GM12878 (cell line): ENCODE results near the gene KRT78. TPM values are rescaled to one million over a fixed set of nuclear protein-coding genes. Genes with fewer than 3 reads are reported as not detected.

Experiments used
- CBFB ChIP-seq: IDR thresholded peaks from 2 replicates; pipeline ENCODE4 v1.6.1; 2016; ENCODE audit warnings: antibody characterized with exemption, low read depth
- CEBPB ChIP-seq, 2 experiments: fragments of 150-350 bp in 1 of 2; IDR thresholded peaks; 2 replicates each; pipeline ENCODE4 v1.6.1; 2012 to 2014; ENCODE audit warnings: low read depth in 2 of 2, low read length in 2 of 2, borderline replicate concordance in 1 of 2, inconsistent platforms in 1 of 2
- HSF1 ChIP-seq: fragments of 150-350 bp; IDR thresholded peaks from 2 replicates; pipeline ENCODE4 v1.6.1; 2014; ENCODE audit warnings: mild to moderate bottlenecking, low read depth, low read length
- RB1 ChIP-seq: fragments of 450-650 bp; formaldehyde crosslinking; IDR thresholded peaks from 2 replicates; pipeline ENCODE4 v1.6.1; 2017; ENCODE audit warnings: mild to moderate bottlenecking, borderline replicate concordance
- ZBTB11 ChIP-seq: fragments of 450-650 bp; formaldehyde crosslinking; IDR thresholded peaks from 2 replicates; pipeline ENCODE4 v1.5.0; 2022; ENCODE audit warnings: mild to moderate bottlenecking, missing genetic modification characterization
- polyA plus RNA-seq, 11 experiments: library from polyadenylated mRNA; depleted of rRNA in 4 of 11; unstranded in 6 of 11; stranded (reverse) in 5 of 11; fragments of >200 nt; fragmentation: Nextera tagmentation in 4 of 11; fragmentation: Illumina TruSeq in 1 of 11; extraction: Ambion mirVana in 4 of 11; extraction: Trizol in 1 of 11; gene quantifications; 1 replicate in 1 of 11; 2 replicates in 10 of 11; pipeline versions ENCODE4 v1.2.1 to v1.2.3, GENCODE V29; 2011 to 2016; ENCODE audit warnings: inconsistent platforms in 2 of 11, missing spikeins in 2 of 11, low read depth in 1 of 11
- total RNA-seq, 4 experiments: library from RNA; depleted of rRNA in 3 of 4; stranded (reverse); fragments of >200 nt in 3 of 4; fragmentation: Illumina TruSeq in 1 of 4; extraction: Trizol in 1 of 4; gene quantifications; 2 replicates each; pipeline versions ENCODE4 v1.2.1 to v1.2.3, GENCODE V29; 2013 to 2021

Gene KRT78
- total and polyA plus RNA-seq, 10 of the 15 experiments (the other 5 are each of a cell fraction or from before 2014, with no cell fraction given) = 0.07 TPM; not detected in 9

- TF ChIP-seq ZBTB11 (CRISPR knock-in tag) (no peak), HSF1 (no peak), RB1 (no peak), CBFB (no peak), CEBPB (IDR thresholded peaks at IDR 0.05; ENCODE audit: borderline replicate concordance in 1 of 2, low read depth in 2 of 2, low read length in 2 of 2) (no peak)
Observed at GRCh38 chr12:52807544-52808470, 41.0 kb downstream of the KRT78 start (continued).
